GM12891 (cell line): ENCODE measurements around the gene KRT71.

Experiments used
- DNase-seq: peaks from one replicate; pipeline ENCODE4 v3.0.0; 2011; ENCODE audit warnings: low spot score; ENCODE audit not compliant: insufficient read length
- FAIRE-seq: peaks from 2 replicates; lab custom pipeline; 2011; peaks lifted over from hg19 to GRCh38; lab: Jason Lieb, UNC
- PAX5 ChIP-seq: IDR thresholded peaks from 2 replicates; pipeline ENCODE4 v1.6.1; 2011; ENCODE audit warnings: low read length, moderate library complexity, mild to moderate bottlenecking; ENCODE audit not compliant: insufficient read depth, severe bottlenecking
- POLR2A ChIP-seq: IDR thresholded peaks from 2 replicates; pipeline ENCODE4 v1.6.1; 2011; ENCODE audit warnings: low read depth, low read length, control low read depth
- POLR2AphosphoS5 ChIP-seq: IDR thresholded peaks from 2 replicates; pipeline ENCODE4 v1.6.1; 2011; ENCODE audit warnings: low read depth, low read length, control low read depth
- POU2F2 ChIP-seq: IDR thresholded peaks from 2 replicates; pipeline ENCODE4 v1.6.1; 2011; ENCODE audit warnings: low read depth, mild to moderate bottlenecking, control low read depth, low read length, moderate library complexity
- SPI1 ChIP-seq: IDR thresholded peaks from 2 replicates; pipeline ENCODE4 v1.6.1; 2011; ENCODE audit warnings: low read depth, low read length, control low read depth
- TAF1 ChIP-seq: IDR thresholded peaks from 2 replicates; pipeline ENCODE4 v1.6.1; 2011; ENCODE audit warnings: low read depth, low read length, control low read depth

The KRT71 gene

GRCh38 chr12:52525661-52526499 is 27.1 kb downstream of the KRT71 start:
- TF ChIP-seq PAX5, result no peak
- FAIRE-seq (no peak), DNase-seq (no peak)

GRCh38 chr12:52524898-52525591 is 27.9 kb downstream of the KRT71 start:
- no peak for FAIRE-seq
- TF ChIP-seq PAX5 (no peak), POU2F2 (no peak), SPI1 (peak; percentile 36; the same call in 1 of the 2 replicates), POLR2A (no peak), TAF1 (no peak)
- no peak for DNase-seq

- FAIRE-seq (no peak), DNase-seq (no peak)
- no peak for TF ChIP-seq POU2F2
- no peak for TF ChIP-seq PAX5
- no peak for TF ChIP-seq POLR2A
- no peak for TF ChIP-seq TAF1
- TF ChIP-seq POLR2AphosphoS5, result no peak
- no peak for TF ChIP-seq SPI1
Measured at GRCh38 chr12:52524241-52524897, 28.6 kb downstream of the KRT71 start.

- no peak for FAIRE-seq
- DNase-seq, result no peak
- TF ChIP-seq PAX5 (no peak), POLR2A (no peak), SPI1 (no peak), POLR2AphosphoS5 (no peak), POU2F2 (no peak), TAF1 (no peak)
Measured at GRCh38 chr12:52523824-52524223, 29.1 kb downstream of the KRT71 start.

- FAIRE-seq (no peak), DNase-seq (no peak)
- TF ChIP-seq POLR2A (no peak), POU2F2 (no peak), TAF1 (no peak), POLR2AphosphoS5 (no peak)
Measured at GRCh38 chr12:52522346-52523011, 30.5 kb downstream of the KRT71 start.

GRCh38 chr12:52521568-52522266 is 31.2 kb downstream of the KRT71 start:
- FAIRE-seq (no peak), DNase-seq (no peak)
- TF ChIP-seq POLR2AphosphoS5 (no peak), POU2F2 (no peak), SPI1 (no peak), POLR2A (no peak), PAX5 (no peak), TAF1 (no peak)

GRCh38 chr12:52521175-52521567 is 31.8 kb downstream of the KRT71 start:
- no peak for DNase-seq
- TF ChIP-seq TAF1 (no peak), POLR2AphosphoS5 (no peak), POU2F2 (no peak), SPI1 (no peak), PAX5 (no peak), POLR2A (no peak)
- FAIRE-seq, result no peak

GRCh38 chr12:52519826-52520662 is 32.9 kb downstream of the KRT71 start, which contains the start of gene KRT5:
Gene KRT5, minus strand, starts transcription at chr12:52520394. Its CDS starts 98 bp downstream, at chr12:52520296.
- FAIRE-seq (no peak), DNase-seq (no peak)
- TF ChIP-seq PAX5, result no peak
- TF ChIP-seq POU2F2, result no peak
- TF ChIP-seq SPI1, result no peak
- TF ChIP-seq POLR2AphosphoS5, result no peak
- TF ChIP-seq POLR2A, result no peak
- TF ChIP-seq TAF1, result no peak
